ENCODE data around the gene DAB1. TPM values are rescaled to one million over a fixed set of nuclear protein-coding genes. Genes with fewer than 3 reads are reported as not detected.

DAB1 gene
- total RNA-seq, 1 donor from 2014 or later: 14.6 TPM

DNA sequence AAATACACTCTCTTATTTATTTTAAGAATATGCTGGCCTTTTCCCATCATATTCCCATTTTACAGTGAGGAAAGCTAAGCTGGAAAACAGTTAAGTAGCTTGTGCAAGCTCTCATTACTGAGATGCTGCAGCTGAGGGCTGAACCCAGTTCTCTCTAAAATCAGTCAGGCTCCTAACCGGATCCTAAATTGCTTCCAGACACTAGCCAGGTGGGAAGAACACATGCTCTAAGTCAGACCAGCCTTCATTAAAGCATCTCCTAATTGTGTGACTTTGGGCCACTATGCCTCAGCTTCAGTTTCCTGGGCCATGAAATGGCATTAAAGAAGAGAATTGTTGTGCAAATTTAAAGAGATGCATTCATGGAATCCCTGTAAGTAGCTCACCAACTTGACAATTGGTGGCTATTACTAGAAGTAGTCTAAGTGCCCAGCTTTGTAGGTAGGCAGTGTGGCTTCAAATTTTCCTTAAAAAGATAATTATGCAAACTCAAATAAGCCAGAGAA, 228.4 kb downstream of the DAB1 start:
- Histone ChIP-seq H3K9ac (no peak overlapping the region), H3K27me3 (no peaks in the 10 kb centered on the region), H2AFZ (replicated peaks) (no peak overlapping the region), H3K4me1 (peaks cover 44% of the 10 kb centered on the region), H3K4me2 (peak overlapping the region; percentile 4), H3K4me3 (no peak overlapping the region), H3K36me3 (no peaks in the 10 kb centered on the region), H3K9me3 (ENCODE audit: low read depth) (no peaks in the 10 kb centered on the region), H4K20me1 (ENCODE audit: low read depth) (no peaks in the 10 kb centered on the region), H3F3A (ENCODE audit: low read depth) (peaks cover 4% of the 10 kb centered on the region), H3K79me2 (ENCODE audit: low read depth) (no peaks in the 10 kb centered on the region), H3K27ac (no peak overlapping the region)
- Mint-ChIP-seq H3K27me3 (ENCODE audit: insufficient read depth, low read depth) (peaks cover 5% of the 10 kb centered on the region), H3K4me1 (peaks cover 52% of the 10 kb centered on the region), H3K27ac (no peak overlapping the region), H3K36me3 (no peaks in the 10 kb centered on the region), H3K4me3 (no peak overlapping the region), H3K9me3 (no peaks in the 10 kb centered on the region)
- DNase-seq (ENCODE audit: low spot score): peak; percentile 25
- TF ChIP-seq, protein P1, sequence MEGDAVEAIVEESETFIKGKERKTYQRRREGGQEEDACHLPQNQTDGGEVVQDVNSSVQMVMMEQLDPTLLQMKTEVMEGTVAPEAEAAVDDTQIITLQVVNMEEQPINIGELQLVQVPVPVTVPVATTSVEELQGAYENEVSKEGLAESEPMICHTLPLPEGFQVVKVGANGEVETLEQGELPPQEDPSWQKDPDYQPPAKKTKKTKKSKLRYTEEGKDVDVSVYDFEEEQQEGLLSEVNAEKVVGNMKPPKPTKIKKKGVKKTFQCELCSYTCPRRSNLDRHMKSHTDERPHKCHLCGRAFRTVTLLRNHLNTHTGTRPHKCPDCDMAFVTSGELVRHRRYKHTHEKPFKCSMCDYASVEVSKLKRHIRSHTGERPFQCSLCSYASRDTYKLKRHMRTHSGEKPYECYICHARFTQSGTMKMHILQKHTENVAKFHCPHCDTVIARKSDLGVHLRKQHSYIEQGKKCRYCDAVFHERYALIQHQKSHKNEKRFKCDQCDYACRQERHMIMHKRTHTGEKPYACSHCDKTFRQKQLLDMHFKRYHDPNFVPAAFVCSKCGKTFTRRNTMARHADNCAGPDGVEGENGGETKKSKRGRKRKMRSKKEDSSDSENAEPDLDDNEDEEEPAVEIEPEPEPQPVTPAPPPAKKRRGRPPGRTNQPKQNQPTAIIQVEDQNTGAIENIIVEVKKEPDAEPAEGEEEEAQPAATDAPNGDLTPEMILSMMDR (IDR thresholded peaks at IDR 0.05): no peak
- no peak for TF ChIP-seq EZH2phosphoT487 (IDR thresholded peaks at IDR 0.05)
- no peak for TF ChIP-seq EZH2 (IDR thresholded peaks at IDR 0.05)

DNA sequence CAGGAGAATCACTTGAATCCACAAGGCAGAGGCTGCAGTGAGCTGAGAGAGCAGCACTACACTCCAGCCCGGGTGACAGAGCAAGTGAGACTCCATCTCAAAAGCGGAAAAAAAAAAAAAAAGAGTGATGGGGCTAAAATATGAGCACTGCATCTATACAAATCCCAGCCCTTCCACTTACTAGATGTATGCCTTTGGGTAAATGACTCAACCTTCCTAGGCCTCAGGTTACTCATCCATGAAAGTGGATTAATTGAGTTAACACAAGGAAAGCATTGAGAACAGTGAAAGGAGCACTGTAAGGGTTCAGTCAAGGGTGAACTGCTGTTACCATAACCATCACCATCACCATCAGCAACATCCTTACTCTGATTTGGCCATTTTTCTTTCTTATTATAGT, 231.6 kb downstream of the DAB1 start:
- TF ChIP-seq EZH2phosphoT487 (IDR thresholded peaks at IDR 0.05) (no peak), EZH2 (IDR thresholded peaks at IDR 0.05) (no peak)
- TF ChIP-seq, protein P1 (IDR thresholded peaks at IDR 0.05): no peak
- peak overlapping the region; percentile 63 for H3K4me2 ChIP-seq
- no peaks in the 10 kb centered on the region for H3K36me3 Mint-ChIP-seq
- peaks cover 31% of the 10 kb centered on the region for H3K4me1 Mint-ChIP-seq
- H3K9me3 Mint-ChIP-seq: no peaks in the 10 kb centered on the region
- H3K4me1 ChIP-seq: peaks cover 42% of the 10 kb centered on the region
- H3K4me3 Mint-ChIP-seq: no peak overlapping the region
- no peak overlapping the region for H3K27ac Mint-ChIP-seq
- H3K36me3 ChIP-seq: no peaks in the 10 kb centered on the region
- no peak overlapping the region for H2AFZ ChIP-seq (replicated peaks)
- H3K27me3 Mint-ChIP-seq (ENCODE audit: insufficient read depth, low read depth): peaks cover 5% of the 10 kb centered on the region
- H3K27me3 ChIP-seq: no peaks in the 10 kb centered on the region
- no peak overlapping the region for H3K4me3 ChIP-seq
- H3K27ac ChIP-seq: no peak overlapping the region
- no peaks in the 10 kb centered on the region for H3K9me3 ChIP-seq (ENCODE audit: low read depth)
- H3K9ac ChIP-seq: no peak overlapping the region
- no peaks in the 10 kb centered on the region for H3K79me2 ChIP-seq (ENCODE audit: low read depth)
- H4K20me1 ChIP-seq (ENCODE audit: low read depth): no peaks in the 10 kb centered on the region
- peak; percentile 87 for DNase-seq (ENCODE audit: low spot score)
- H3F3A ChIP-seq (ENCODE audit: low read depth): no peaks in the 10 kb centered on the region

DNA sequence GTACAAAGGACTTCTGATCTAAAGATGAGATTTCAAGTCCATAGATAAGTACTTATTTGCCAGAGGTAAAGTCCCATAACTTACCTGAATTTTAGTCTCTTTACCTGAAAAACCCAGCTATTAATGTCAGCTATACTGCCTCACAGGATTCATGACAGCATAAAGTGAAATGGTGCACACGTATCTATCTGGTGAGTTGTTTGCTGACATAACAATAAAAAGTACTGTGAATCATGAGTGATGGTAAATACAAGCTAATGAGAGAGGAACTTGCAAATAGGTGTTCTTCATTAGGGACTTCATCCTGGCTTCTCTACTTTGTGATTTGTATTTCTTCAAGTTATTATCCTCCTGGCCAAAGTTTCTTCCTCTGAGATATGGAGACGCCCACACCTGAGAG, 233.0 kb downstream of the DAB1 start:
- H3K27ac ChIP-seq: no peak overlapping the region
- DNase-seq (ENCODE audit: low spot score): no peak
- H4K20me1 ChIP-seq (ENCODE audit: low read depth): no peaks in the 10 kb centered on the region
- no peaks in the 10 kb centered on the region for H3K36me3 ChIP-seq
- H3K27me3 ChIP-seq: no peaks in the 10 kb centered on the region
- peaks cover 27% of the 10 kb centered on the region for H3K4me1 Mint-ChIP-seq
- peaks cover 36% of the 10 kb centered on the region for H3K4me1 ChIP-seq
- no peaks in the 10 kb centered on the region for H3K79me2 ChIP-seq (ENCODE audit: low read depth)
- H2AFZ ChIP-seq (replicated peaks): no peak overlapping the region
- no peak overlapping the region for H3K27ac Mint-ChIP-seq
- no peak overlapping the region for H3K4me3 Mint-ChIP-seq
- H3K36me3 Mint-ChIP-seq: no peaks in the 10 kb centered on the region
- H3F3A ChIP-seq (ENCODE audit: low read depth): no peaks in the 10 kb centered on the region
- H3K9me3 ChIP-seq (ENCODE audit: low read depth): no peaks in the 10 kb centered on the region
- TF ChIP-seq, protein P1 (IDR thresholded peaks at IDR 0.05): no peak
- TF ChIP-seq EZH2 (IDR thresholded peaks at IDR 0.05) (no peak), EZH2phosphoT487 (IDR thresholded peaks at IDR 0.05) (no peak)
- H3K9ac ChIP-seq: no peak overlapping the region
- no peak overlapping the region for H3K4me3 ChIP-seq
- no peaks in the 10 kb centered on the region for H3K9me3 Mint-ChIP-seq
- no peak overlapping the region for H3K4me2 ChIP-seq
- peaks cover 3% of the 10 kb centered on the region for H3K27me3 Mint-ChIP-seq (ENCODE audit: insufficient read depth, low read depth)

All from neural progenitor cell (in vitro differentiated cells).